HL-60 (cell line): ENCODE data around the gene CHST11.

Experiments used
- GABPA ChIP-seq: IDR thresholded peaks from 2 replicates; pipeline ENCODE4 v1.6.1; 2012; ENCODE audit warnings: low read depth
- POLR2AphosphoS5 ChIP-seq: IDR thresholded peaks from 2 replicates; pipeline ENCODE4 v1.6.1; 2012; ENCODE audit warnings: low read depth
- TF ChIP-seq, protein P1 (sequence below): IDR thresholded peaks from one replicate; pipeline ENCODE4 v1.5.1; 2011; ENCODE audit warnings: low read length, control low read depth, inconsistent platforms; ENCODE audit not compliant: insufficient read depth

DNA sequence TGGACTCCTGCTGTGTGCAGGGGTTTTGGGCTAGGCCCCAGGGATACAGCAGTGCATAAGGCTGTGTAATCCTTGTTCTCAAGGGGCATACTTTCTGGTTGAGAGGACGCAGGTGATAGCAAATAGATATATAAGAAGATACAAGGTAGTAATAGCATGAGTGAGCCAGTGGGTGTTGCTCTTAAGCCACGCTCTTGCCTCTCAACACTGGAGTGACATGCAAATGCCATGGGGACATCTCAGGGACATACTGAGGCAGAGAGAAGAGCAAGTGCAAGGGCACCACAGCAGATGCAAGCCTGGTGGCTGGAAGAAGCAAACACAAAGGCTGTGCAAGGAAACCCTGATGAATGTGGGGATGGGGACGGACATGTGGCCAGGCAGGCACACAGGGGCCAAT lies 223.3 kb downstream of the CHST11 start:
- TF ChIP-seq, protein P1, sequence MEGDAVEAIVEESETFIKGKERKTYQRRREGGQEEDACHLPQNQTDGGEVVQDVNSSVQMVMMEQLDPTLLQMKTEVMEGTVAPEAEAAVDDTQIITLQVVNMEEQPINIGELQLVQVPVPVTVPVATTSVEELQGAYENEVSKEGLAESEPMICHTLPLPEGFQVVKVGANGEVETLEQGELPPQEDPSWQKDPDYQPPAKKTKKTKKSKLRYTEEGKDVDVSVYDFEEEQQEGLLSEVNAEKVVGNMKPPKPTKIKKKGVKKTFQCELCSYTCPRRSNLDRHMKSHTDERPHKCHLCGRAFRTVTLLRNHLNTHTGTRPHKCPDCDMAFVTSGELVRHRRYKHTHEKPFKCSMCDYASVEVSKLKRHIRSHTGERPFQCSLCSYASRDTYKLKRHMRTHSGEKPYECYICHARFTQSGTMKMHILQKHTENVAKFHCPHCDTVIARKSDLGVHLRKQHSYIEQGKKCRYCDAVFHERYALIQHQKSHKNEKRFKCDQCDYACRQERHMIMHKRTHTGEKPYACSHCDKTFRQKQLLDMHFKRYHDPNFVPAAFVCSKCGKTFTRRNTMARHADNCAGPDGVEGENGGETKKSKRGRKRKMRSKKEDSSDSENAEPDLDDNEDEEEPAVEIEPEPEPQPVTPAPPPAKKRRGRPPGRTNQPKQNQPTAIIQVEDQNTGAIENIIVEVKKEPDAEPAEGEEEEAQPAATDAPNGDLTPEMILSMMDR, result peak; percentile 8
- TF ChIP-seq POLR2AphosphoS5, result no peak
- no peak for TF ChIP-seq GABPA
